Stimulated activated naive B cell treated with anti-CD40 and anti-IgM and Interleukin-4, amounts not matched to agents 10 μg/mL and 1 μg/mL and 100 μg/mL, for 72 hours (primary cell): ENCODE measurements around the gene PFN2.
A peak's percentile ranks its signal among the peaks of the same experiment; 100 is the strongest.
"Not testable (repeated sequence)": the region's sequence is repeated elsewhere in the genome, so short reads cannot be mapped to it uniquely, and the experiment has no call there.

Experiments
- ATAC-seq, 2 donors: fragments of 150-1000 bp; cut with Tn5 transposase; replicated peaks; 2 replicates each; pipeline ENCODE4 v1.10.0; 2021; ENCODE audit warnings: moderate library complexity in 1 of 2
- DNase-seq: peaks from one replicate; pipeline ENCODE4 v3.0.0; 2021
- H3K27ac Mint-ChIP-seq: one replicate; pipeline ENCODE4 v1.8.0; 2022; ENCODE audit warnings: mild to moderate bottlenecking, mixed read lengths
- H3K27me3 Mint-ChIP-seq, 2 donors: one replicate each; pipeline ENCODE4 v1.8.0; 2022; ENCODE audit warnings: mixed read lengths in 2 of 2
- H3K36me3 Mint-ChIP-seq, 2 donors: one replicate each; pipeline ENCODE4 v1.8.0; 2022; ENCODE audit warnings: mixed read lengths in 2 of 2, mild to moderate bottlenecking in 1 of 2
- H3K4me1 Mint-ChIP-seq, 2 donors: one replicate each; pipeline ENCODE4 v1.8.0; 2022; ENCODE audit warnings: mixed read lengths in 2 of 2, mild to moderate bottlenecking in 1 of 2
- H3K4me3 Mint-ChIP-seq, 2 donors: one replicate each; pipeline ENCODE4 v1.8.0; 2022; ENCODE audit warnings: mild to moderate bottlenecking in 2 of 2, mixed read lengths in 2 of 2, moderate library complexity in 1 of 2
- H3K9me3 Mint-ChIP-seq, 2 donors: one replicate each; pipeline ENCODE4 v1.8.0; 2022; ENCODE audit warnings: mixed read lengths in 2 of 2, mild to moderate bottlenecking in 1 of 2

PFN2 gene

DNA sequence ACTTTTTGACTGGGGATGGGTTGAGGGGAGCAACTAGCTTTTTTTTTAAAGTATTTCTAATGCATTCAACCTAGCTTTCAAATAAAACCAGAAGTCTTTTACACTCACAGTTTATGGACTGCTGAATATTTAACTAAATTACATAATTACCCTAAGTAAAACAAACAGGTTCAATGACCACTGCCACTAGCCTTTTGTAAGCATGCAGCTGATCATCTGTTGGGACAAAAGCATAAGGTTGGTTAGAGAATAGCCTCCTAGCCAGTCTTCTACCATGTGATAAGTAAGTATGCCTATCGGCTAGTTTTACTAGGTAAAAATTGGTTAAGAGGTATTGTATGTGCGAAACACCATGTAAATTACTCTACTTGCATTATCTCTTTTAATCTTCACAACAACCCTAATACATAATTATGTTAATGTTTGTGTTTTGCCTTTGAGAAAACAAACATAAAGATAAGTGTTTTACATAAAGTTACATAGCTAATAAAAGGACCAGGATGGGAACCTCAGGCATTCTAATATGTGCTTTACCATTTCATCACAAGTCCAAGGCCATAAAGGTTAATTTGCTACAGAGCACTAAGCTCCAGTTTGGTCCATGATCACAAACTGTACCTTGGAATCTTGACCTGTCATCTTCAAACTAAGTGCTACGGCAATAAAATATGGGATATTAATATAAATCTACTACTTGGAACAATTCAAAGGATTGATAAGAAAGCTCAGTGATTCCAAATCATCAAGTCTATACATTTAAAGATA, 13.2 kb downstream of the PFN2 start:
- peaks cover 6 to 12% of the 10 kb centered on the region in 2 donors for H3K36me3 Mint-ChIP-seq
- no peaks in the 10 kb centered on the region for H3K27me3 Mint-ChIP-seq
- H3K4me3 Mint-ChIP-seq = no peak overlapping the region
- H3K4me1 Mint-ChIP-seq = peaks cover 7 to 29% of the 10 kb centered on the region in 2 donors
- DNase-seq = no peak
- H3K27ac Mint-ChIP-seq = no peak overlapping the region
- ATAC-seq = no peak
- H3K9me3 Mint-ChIP-seq = no peaks in the 10 kb centered on the region

DNA sequence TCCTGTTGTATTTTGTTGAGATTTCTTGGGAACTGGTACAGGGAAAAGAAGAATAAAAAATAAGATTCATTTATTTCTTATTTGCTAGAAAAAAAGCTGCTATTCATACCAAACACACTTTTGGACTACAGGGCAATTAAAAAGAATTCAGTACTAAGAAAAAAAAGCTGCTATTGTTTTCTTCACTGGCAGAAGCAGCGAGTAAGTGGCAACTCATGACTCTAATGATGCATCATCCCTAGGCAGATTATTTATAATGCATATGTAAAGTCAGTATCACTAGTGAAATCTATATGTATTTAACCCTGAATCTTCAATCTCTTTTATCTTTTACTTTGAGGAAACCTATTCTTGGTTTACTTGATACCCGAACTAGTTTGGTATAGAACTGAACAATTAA, 15.2 kb downstream of the PFN2 start:
- Mint-ChIP-seq H3K36me3 (peaks cover 4 to 13% of the 10 kb centered on the region in 2 donors), H3K4me1 (peaks cover 9 to 29% of the 10 kb centered on the region in 2 donors), H3K27ac (no peak overlapping the region), H3K27me3 (no peaks in the 10 kb centered on the region), H3K9me3 (no peaks in the 10 kb centered on the region), H3K4me3 (no peak overlapping the region)
- no peak for DNase-seq
- ATAC-seq = no peak

DNA sequence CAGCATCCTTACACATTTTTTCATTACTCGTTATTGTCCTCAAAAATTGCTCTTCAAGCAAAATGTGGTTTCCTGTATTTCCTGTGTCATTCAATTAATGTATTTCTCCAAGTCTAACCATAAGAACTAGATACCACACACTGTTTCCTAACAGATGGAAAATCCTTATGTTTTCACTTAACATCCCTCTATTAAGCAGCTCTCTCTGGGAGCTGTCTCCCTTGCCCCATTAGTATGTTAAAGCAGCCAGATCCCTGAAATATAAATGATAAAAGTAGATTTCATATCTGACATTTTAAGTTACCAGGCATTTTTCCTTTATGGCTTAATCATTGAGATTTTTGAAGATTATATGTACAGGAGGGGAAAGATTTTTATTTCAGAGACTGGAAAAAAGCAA, 15.9 kb downstream of the PFN2 start:
- Mint-ChIP-seq H3K36me3 (peaks cover 7 to 15% of the 10 kb centered on the region in 2 donors), H3K4me1 (peaks cover 9 to 29% of the 10 kb centered on the region in 2 donors), H3K27ac (no peak overlapping the region), H3K4me3 (no peak overlapping the region), H3K9me3 (no peaks in the 10 kb centered on the region), H3K27me3 (no peaks in the 10 kb centered on the region)
- no peak for ATAC-seq
- DNase-seq = no peak

DNA sequence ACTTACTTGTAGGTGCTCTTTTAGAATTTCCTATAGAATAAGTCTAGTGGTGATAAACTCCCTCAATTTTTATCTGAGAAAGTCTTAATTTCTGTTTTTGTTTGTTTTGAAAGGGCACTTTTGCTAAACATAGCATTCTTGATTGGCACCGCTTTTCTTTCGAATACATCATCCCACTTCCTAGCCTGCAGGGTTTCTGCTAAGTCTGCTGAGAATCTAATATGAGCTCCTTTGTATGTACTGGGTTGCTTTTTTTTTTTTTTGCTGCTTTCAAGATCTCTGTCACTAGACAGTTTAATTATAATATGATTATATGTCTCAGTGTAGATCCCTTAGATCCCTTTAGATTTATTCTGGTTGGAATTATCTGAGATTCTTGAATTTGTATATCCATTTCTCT, 21.5 kb downstream of the PFN2 start:
- no peak for ATAC-seq
- H3K27ac Mint-ChIP-seq = no peak overlapping the region
- peaks cover 35 to 43% of the 10 kb centered on the region in 2 donors for H3K36me3 Mint-ChIP-seq
- no peak for DNase-seq
- H3K4me1 Mint-ChIP-seq = peaks cover 15 to 40% of the 10 kb centered on the region in 2 donors
- H3K9me3 Mint-ChIP-seq = no peaks in the 10 kb centered on the region
- H3K4me3 Mint-ChIP-seq = no peak overlapping the region
- no peaks in the 10 kb centered on the region for H3K27me3 Mint-ChIP-seq

DNA sequence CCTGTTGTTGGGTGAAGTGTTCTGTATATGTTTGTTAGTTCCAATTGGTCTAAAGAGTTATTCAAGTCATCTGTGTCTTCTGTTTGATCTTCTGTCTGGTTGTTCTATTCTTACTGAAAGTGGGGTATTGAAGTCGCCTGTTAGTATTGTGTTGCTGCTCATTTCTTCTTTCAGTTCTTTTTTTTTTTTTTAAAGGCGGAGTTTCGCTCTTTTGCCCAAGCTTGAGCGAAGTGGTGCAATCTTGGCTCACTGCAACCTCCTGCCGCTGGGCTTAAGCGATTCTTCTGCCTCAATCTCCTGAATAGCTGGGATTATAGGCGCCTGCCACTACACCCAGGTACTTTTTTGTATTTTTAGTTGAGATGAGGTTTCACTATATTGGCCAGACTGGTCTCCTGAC, 23.5 kb downstream of the PFN2 start:
- Mint-ChIP-seq H3K4me1 (peaks cover 14 to 33% of the 10 kb centered on the region in 2 donors), H3K27ac (no peak overlapping the region), H3K36me3 (peaks cover 46 to 60% of the 10 kb centered on the region in 2 donors), H3K4me3 (no peak overlapping the region), H3K9me3 (peaks cover 0 to 1% of the 10 kb centered on the region in 2 donors), H3K27me3 (no peaks in the 10 kb centered on the region)
- DNase-seq (no peak), ATAC-seq (peak in 1 of 2 donors; percentile 33)

DNA sequence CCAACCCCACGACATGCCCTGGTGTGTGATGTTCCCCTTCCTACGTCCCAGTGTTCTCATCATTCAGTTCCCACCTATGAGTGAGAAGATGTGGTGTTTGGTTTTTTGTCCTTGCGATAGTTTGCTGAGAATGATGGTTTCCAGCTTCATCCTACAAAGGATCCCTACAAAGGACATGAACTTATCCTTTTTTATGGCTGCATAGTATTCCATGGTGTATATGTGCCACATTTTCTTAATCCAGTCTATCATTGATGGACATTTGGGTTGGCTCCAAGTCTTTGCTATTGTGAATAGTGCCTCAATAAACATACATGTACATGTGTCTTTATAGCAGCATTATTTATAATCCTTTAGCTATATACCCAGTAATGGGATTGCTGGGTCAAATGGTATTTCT, 26.7 kb downstream of the PFN2 start:
- not testable (repeated sequence) for ATAC-seq, DNase-seq, H3K27ac Mint-ChIP-seq, H3K9me3 Mint-ChIP-seq, H3K27me3 Mint-ChIP-seq, H3K4me3 Mint-ChIP-seq
- H3K4me1 Mint-ChIP-seq = peaks cover 15 to 33% of the 10 kb centered on the region in 2 donors
- peaks cover 46 to 66% of the 10 kb centered on the region in 2 donors for H3K36me3 Mint-ChIP-seq

DNA sequence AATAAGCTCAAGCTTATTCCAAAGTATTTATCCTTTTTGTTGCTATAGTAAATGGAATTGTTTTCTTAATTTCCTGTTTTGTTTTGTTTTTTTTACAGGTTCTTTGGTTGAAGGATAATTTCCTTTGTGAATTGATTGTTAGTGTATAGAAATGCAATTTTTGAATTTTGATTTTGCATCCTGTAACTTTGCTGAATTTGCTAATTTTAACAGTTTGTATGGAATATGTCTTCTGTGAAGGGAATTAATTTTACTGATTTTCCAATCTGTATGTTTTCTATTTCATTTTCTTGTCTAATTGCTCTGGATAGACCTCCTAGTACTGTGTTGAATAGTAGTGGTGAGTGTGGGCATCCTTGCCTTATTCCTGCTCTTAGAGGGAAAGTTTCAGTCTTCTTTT, 28.3 kb downstream of the PFN2 start:
- no peak for ATAC-seq
- Mint-ChIP-seq H3K36me3 (peaks cover 44 to 61% of the 10 kb centered on the region in 2 donors), H3K4me3 (no peak overlapping the region), H3K4me1 (peaks cover 15 to 24% of the 10 kb centered on the region in 2 donors), H3K9me3 (peaks cover 0 to 1% of the 10 kb centered on the region in 2 donors), H3K27me3 (no peaks in the 10 kb centered on the region), H3K27ac (no peak overlapping the region)
- no peak for DNase-seq

DNA sequence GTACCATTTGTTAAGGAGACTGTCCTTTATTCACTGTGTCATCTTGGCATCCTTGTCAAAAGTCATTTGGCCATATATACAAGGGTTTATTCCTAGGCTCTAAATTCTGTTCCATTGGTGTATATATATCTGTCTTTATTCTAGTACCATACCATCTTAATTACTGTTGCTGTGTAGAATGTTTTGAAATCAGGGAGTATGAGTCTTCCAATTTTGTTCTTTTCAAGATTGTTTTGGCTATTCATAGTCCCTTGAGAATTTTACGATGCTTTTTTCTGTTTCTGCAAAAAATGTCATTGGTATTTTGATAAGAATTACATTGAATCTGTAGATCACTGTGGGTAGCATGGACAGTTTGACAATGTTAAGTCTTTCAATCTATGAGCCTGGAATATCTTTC, 28.7 kb downstream of the PFN2 start:
- peaks cover 12 to 19% of the 10 kb centered on the region in 2 donors for H3K4me1 Mint-ChIP-seq
- H3K27me3 Mint-ChIP-seq = no peaks in the 10 kb centered on the region
- H3K4me3 Mint-ChIP-seq = no peak overlapping the region
- H3K27ac Mint-ChIP-seq = no peak overlapping the region
- peaks cover 0 to 1% of the 10 kb centered on the region in 2 donors for H3K9me3 Mint-ChIP-seq
- peaks cover 41 to 57% of the 10 kb centered on the region in 2 donors for H3K36me3 Mint-ChIP-seq
- DNase-seq (no peak), ATAC-seq (no peak)

DNA sequence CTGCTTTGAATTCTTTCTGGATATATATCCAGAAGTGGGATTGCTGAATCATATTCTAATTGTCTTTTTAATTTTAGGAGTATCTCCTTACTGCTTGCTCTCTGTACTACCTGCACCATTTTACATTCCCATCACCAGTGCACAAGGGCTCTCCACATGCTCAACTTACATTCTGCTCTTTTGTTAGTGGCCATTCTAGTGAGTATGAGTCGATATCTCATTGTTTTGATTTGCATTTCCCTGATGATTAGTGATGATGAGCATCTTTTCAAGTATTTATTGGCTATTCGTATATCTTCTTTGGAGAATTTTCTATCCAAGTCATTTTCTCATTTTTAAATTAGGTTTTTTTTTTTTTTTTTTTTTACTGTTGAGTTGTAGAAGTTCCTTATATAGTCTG, 29.5 kb downstream of the PFN2 start:
- no peak for ATAC-seq
- Mint-ChIP-seq H3K9me3 (peaks cover 0 to 3% of the 10 kb centered on the region in 2 donors), H3K27ac (no peak overlapping the region), H3K36me3 (peaks cover 43 to 60% of the 10 kb centered on the region in 2 donors), H3K4me1 (peaks cover 7 to 20% of the 10 kb centered on the region in 2 donors), H3K27me3 (no peaks in the 10 kb centered on the region), H3K4me3 (no peak overlapping the region)
- no peak for DNase-seq

DNA sequence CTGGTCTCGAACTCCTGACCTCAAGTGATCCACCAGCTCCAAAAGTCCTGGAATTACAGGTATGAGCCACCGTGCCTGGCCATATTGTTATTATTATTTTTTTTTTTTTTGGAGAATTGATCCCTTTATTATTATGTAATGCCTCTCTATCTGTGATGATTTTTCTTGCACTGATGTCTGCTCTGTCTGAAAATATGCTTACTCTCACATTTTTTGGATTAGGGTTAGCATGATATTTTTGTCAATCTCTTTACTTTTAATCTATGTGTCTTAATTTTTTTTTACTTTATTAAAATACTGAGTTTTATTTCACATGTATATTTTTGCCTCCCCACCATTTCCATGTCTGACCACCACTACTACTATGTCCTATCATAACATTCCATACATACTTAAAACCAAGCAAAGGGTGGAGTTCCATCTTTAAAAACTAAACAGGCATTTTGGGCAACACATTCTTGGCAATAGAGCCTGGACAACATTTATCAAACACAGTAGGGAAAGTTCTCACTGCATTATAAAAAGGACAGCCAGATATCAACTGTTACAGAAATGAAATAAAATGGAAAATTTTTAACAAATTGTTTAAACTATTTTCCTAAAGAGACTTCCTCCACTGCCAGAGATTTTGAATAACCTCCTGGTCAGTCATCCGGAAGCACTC, 32.2 kb downstream of the PFN2 start:
- H3K27ac Mint-ChIP-seq, H3K4me3 Mint-ChIP-seq, H3K27me3 Mint-ChIP-seq, DNase-seq, ATAC-seq, H3K9me3 Mint-ChIP-seq: not testable (repeated sequence)
- peaks cover 40 to 61% of the 10 kb centered on the region in 2 donors for H3K36me3 Mint-ChIP-seq
- peaks cover 6 to 12% of the 10 kb centered on the region in 2 donors for H3K4me1 Mint-ChIP-seq

DNA sequence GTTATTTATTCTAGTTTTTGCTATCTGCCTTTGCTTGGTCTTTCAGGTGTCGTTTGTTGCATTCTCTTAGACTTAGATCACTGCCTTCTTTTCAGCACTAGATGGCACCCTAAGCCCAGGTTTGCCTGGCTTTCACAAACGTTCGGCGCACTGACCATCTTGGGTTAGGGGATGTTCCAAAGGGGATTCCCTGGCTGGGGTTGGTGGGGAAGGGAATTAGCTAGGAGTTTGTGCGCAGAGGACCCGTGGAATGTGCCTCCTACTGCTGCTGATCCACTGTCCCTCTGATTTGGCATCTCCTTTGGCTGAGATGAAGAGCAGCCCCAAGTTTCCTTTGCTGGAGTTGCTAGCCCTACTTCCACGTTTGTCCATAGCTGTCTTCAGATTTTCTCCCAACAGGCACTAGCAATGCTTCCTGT, 33.9 kb downstream of the PFN2 start:
- ATAC-seq (peak in 1 of 2 donors; percentile 41), DNase-seq (no peak)
- Mint-ChIP-seq H3K36me3 (peaks cover 40 to 61% of the 10 kb centered on the region in 2 donors), H3K27me3 (no peaks in the 10 kb centered on the region), H3K4me1 (peaks cover 6 to 12% of the 10 kb centered on the region in 2 donors), H3K9me3 (peaks cover 4 to 9% of the 10 kb centered on the region in 2 donors), H3K27ac (no peak overlapping the region), H3K4me3 (no peak overlapping the region)

DNA sequence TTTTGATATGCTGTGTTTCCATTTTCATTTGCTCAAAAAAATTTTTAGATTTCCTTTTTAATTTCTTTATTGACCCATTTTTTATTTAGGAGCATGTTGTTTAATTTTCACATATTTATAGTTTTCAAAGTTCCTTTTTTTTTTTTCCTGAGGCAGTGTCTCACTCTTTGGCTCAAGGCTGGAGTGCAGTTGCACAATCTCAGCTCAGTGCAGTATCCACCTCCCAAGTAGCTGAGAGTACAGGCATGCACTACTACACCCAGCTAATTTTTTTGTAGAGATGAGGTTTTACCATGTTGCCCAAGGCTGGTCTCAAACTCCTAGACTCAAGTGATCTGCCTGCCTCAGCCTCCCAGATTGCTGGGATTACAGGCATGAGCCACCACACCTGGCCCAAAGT, 36.2 kb downstream of the PFN2 start:
- H3K27me3 Mint-ChIP-seq = no peaks in the 10 kb centered on the region
- no peak for DNase-seq
- no peak overlapping the region for H3K4me3 Mint-ChIP-seq
- no peak for ATAC-seq
- peaks cover 4 to 11% of the 10 kb centered on the region in 2 donors for H3K9me3 Mint-ChIP-seq
- no peak overlapping the region for H3K27ac Mint-ChIP-seq
- peaks cover 52 to 72% of the 10 kb centered on the region in 2 donors for H3K36me3 Mint-ChIP-seq
- peaks cover 9 to 17% of the 10 kb centered on the region in 2 donors for H3K4me1 Mint-ChIP-seq

DNA sequence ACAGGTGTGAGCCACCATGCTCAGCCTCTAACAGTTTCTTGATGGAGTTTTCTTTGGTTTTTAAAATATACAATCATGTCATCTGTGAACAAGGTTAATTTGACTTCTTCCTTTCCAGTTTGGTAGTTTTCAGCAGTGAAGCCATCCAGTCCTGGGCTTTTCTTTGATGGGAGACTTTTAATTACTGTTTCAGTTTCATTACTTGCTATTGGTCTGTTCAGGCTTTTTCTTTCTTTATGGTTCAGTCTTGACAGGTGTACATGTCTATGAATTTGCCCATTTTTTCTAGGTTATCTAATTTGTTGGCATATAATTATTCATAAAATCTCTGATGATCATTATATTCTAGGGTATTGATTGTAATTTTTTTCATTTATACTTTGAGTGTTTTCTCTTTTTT, 36.8 kb downstream of the PFN2 start:
- Mint-ChIP-seq H3K27me3 (no peaks in the 10 kb centered on the region), H3K36me3 (peaks cover 50 to 73% of the 10 kb centered on the region in 2 donors), H3K4me1 (peaks cover 5 to 17% of the 10 kb centered on the region in 2 donors), H3K4me3 (no peak overlapping the region), H3K9me3 (peaks cover 4 to 11% of the 10 kb centered on the region in 2 donors), H3K27ac (peak overlapping the region; percentile 54)
- DNase-seq (no peak), ATAC-seq (no peak)

DNA sequence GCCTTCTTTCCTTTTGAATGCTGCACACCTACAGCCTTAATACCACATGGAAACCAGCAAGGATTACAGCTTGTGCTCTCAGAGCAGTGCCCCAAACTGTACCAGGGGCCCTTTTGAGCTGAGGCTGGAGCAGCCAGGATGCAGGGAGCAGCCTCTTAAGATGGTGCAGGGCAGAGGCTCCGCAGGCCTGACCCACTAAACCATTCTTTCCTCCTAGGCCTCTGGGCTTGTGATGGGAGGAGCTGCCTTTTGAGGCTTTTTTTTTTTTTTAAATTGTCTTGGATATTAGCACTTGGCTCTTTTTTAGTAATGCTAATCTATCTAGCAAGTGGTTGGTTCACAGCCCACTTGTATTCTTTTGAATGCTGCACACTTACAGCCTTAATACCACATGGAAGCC, 37.7 kb downstream of the PFN2 start:
- H3K27me3 Mint-ChIP-seq = no peaks in the 10 kb centered on the region
- peaks cover 4 to 11% of the 10 kb centered on the region in 2 donors for H3K9me3 Mint-ChIP-seq
- H3K36me3 Mint-ChIP-seq = peaks cover 46 to 70% of the 10 kb centered on the region in 2 donors
- peaks cover 5 to 17% of the 10 kb centered on the region in 2 donors for H3K4me1 Mint-ChIP-seq
- DNase-seq = no peak
- no peak overlapping the region for H3K4me3 Mint-ChIP-seq
- no peak overlapping the region for H3K27ac Mint-ChIP-seq
- no peak for ATAC-seq

DNA sequence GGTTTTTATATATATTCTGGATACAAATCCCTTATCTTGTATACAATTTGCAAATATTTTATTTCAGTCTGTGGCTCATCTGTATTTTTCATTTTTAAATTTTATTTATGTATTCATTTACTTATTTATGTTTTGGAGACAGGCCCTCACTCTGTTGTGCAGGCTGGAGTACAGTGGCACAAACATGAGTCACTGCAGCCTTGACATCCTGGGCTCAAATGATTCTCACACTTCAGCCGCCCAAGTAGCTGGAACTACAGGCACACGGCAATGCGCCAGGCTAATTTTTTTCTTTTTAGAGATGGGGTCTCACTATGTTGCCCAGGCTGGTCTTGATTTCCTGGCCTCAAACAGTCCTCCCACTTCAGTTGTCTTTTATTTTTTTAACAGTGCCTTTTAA, 50.6 kb downstream of the PFN2 start:
- no peak overlapping the region for H3K27ac Mint-ChIP-seq
- no peaks in the 10 kb centered on the region for H3K27me3 Mint-ChIP-seq
- ATAC-seq (no peak), DNase-seq (no peak)
- H3K9me3 Mint-ChIP-seq = no peaks in the 10 kb centered on the region
- no peak overlapping the region for H3K4me3 Mint-ChIP-seq
- H3K36me3 Mint-ChIP-seq = peaks cover 21 to 24% of the 10 kb centered on the region in 2 donors
- peaks cover 7% of the 10 kb centered on the region in 2 donors for H3K4me1 Mint-ChIP-seq
